ENCODE measurements around the gene RXRA.

- TF ChIP-seq CTCF (IDR thresholded peaks at IDR 0.05) (no peak), EP300 (IDR thresholded peaks at IDR 0.05; ENCODE audit: low read depth) (no peak)
Observed at GRCh38 chr9:134327671-134328231, 1.5 kb downstream of the RXRA start.

Data from transverse colon (tissue), 3 donors.